Measurements from ENCODE around the gene BCAS4.

Gene BCAS4

GRCh38 chr20:50844430-50845100 is 49.7 kb downstream of the BCAS4 start (continued):
- TF ChIP-seq ZEB2 (tag by site-specific recombination; IDR thresholded peaks at IDR 0.05) (0 out of 2 replicates have a peak, but pooled peaks have one; percentile 25), HIC1 (tag by site-specific recombination; IDR thresholded peaks at IDR 0.05) (peak; percentile 48; the same call in 1 of the 2 replicates), TSHZ1 (tag by site-specific recombination; IDR thresholded peaks at IDR 0.05; ENCODE audit: borderline replicate concordance) (no peak), ZNF560 (tag by site-specific recombination; IDR thresholded peaks at IDR 0.05; ENCODE audit: borderline replicate concordance) (no peak)

GRCh38 chr20:50845566-50846215 is 50.8 kb downstream of the BCAS4 start:
- Histone ChIP-seq H3K36me3 (ENCODE audit: control insufficient read depth in 2 of 2, insufficient read depth in 1 of 2, low read length in 2 of 2) (peaks cover 0 to 6% of the 10 kb centered on the region in 2 experiments; a peak in 1 of 3 replicates), H3K4me1 (ENCODE audit: control insufficient read depth, insufficient read depth, low read length) (peaks cover 4% of the 10 kb centered on the region; the same call in 1 of the 2 replicates), H3K9me3 (ENCODE audit: control insufficient read depth, insufficient read depth, low read depth, low read length) (no peaks in the 10 kb centered on the region), H3K27ac (ENCODE audit: extremely low read depth, low read depth, low read length) (no peak overlapping the region), H3K4me3 (ENCODE audit: low read depth, low read length) (no peak overlapping the region)
- ChIA-PET POLR2A (interaction anchor here (1.4 kb wide), 1 partner anchor 55 kb away, joined by 3 read pairs; no protein-coding TSS in a partner anchor), CTCF (interaction anchor here (0.5 to 0.9 kb wide), 3 partner anchors 28 to 230 kb away, joined by 3 read pairs; no protein-coding TSS in a partner anchor)
- no peak for TF ChIP-seq ZNF302 (tag by site-specific recombination; IDR thresholded peaks at IDR 0.05; ENCODE audit: low read depth)
- TF ChIP-seq ZNF140 (tag by site-specific recombination; IDR thresholded peaks at IDR 0.05) = no peak
- no peak for TF ChIP-seq ZBTB20 (tag by site-specific recombination; IDR thresholded peaks at IDR 0.05)
- TF ChIP-seq ZNF560 (tag by site-specific recombination; IDR thresholded peaks at IDR 0.05; ENCODE audit: borderline replicate concordance) = no peak
- TF ChIP-seq ZNF169 (tag by site-specific recombination; IDR thresholded peaks at IDR 0.05) = no peak
- no peak for TF ChIP-seq ZBTB21 (tag by site-specific recombination; IDR thresholded peaks at IDR 0.05)
- TF ChIP-seq ZNF362 (tag by site-specific recombination; IDR thresholded peaks at IDR 0.05) = no peak
- TF ChIP-seq YY2 (tag by site-specific recombination; IDR thresholded peaks at IDR 0.05) = no peak
- no peak for TF ChIP-seq TRIM28 (IDR thresholded peaks at IDR 0.05; ENCODE audit: borderline replicate concordance, low read length)
- no peak for TF ChIP-seq ZFP3 (tag by site-specific recombination; IDR thresholded peaks at IDR 0.05; ENCODE audit: low read depth)
- no peak for TF ChIP-seq ZNF529 (tag by site-specific recombination; IDR thresholded peaks at IDR 0.05; ENCODE audit: insufficient replicate concordance)
